Mesothelial cell of epicardium (in vitro differentiated cells): ENCODE results near the gene LIPG. TPM values are rescaled to one million over a fixed set of nuclear protein-coding genes. Genes with fewer than 3 reads are reported as not detected.
A peak's percentile ranks its signal among the peaks of the same experiment; 100 is the strongest.
"Not testable (repeated sequence)": the region's sequence is repeated elsewhere in the genome, so short reads cannot be mapped to it uniquely, and the experiment has no call there.

Source experiments
- DNase-seq, 2 experiments: peaks; one replicate each; pipeline ENCODE4 v3.0.0; 2021; ENCODE audit warnings: low spot score in 2 of 2; ENCODE audit not compliant: unreplicated experiment in 2 of 2
- H3K27ac Mint-ChIP-seq: 2 replicates; pipeline ENCODE4 v1.8.0; 2021; ENCODE audit warnings: mixed read lengths
- H3K27me3 Mint-ChIP-seq: 2 replicates; pipeline ENCODE4 v1.8.0; 2021; ENCODE audit warnings: low read depth, mixed read lengths
- H3K36me3 Mint-ChIP-seq: 2 replicates; pipeline ENCODE4 v1.8.0; 2021; ENCODE audit warnings: mixed read lengths
- H3K4me1 Mint-ChIP-seq: 2 replicates; pipeline ENCODE4 v1.8.0; 2021; ENCODE audit warnings: mixed read lengths
- H3K4me3 Mint-ChIP-seq: 2 replicates; pipeline ENCODE4 v1.8.0; 2021; ENCODE audit warnings: mild to moderate bottlenecking, moderate library complexity, mixed read lengths
- H3K9me3 Mint-ChIP-seq: 2 replicates; pipeline ENCODE4 v1.8.0; 2021; ENCODE audit warnings: mixed read lengths
- total RNA-seq: library from RNA; stranded (reverse); gene quantifications from 3 replicates; pipeline ENCODE4 v1.2.1, GENCODE V29; 2021
- TF ChIP-seq, protein P1 (sequence below): fragments of 200-600 bp; sonication (generic); IDR thresholded peaks from one replicate; pipeline ENCODE4 v1.5.0; 2021; ENCODE audit warnings: antibody characterized with exemption; ENCODE audit not compliant: unreplicated experiment

The LIPG gene
- total RNA-seq, 1 donor from 2014 or later: 26.0 TPM

DNA sequence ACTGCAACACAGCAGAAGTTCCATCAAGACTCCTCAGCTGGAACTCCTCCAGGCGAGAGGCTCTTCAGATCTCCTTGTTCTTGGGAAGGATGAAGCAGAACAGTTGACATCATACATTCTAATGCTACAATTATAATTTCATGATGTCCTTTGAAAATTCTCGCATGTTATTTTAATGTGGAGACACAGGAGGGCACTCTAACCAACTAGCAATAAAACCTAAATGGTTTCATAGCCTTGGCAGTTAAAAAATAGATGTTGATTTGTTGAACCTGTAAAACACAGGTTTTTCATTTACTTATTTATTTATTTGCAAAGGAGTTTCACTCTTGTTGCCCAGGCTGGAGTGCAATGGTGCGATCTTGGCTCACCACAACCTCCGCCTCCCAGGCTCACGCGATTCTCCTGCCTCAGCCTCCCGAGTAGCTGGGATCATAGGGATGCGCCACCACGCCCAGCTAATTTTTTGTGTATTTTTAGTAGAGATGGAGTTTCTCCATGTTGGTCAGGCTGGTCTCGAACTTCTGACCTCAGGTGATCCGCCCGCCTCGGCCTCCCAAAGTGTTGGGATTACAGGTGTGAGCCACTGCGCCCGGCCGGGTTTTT is 2.4 kb upstream of the LIPG start:
- not testable (repeated sequence) for H3K9me3 Mint-ChIP-seq, H3K27ac Mint-ChIP-seq, H3K4me3 Mint-ChIP-seq, H3K36me3 Mint-ChIP-seq, DNase-seq
- peaks cover 39% of the 10 kb centered on the region for H3K27me3 Mint-ChIP-seq
- TF ChIP-seq, protein P1, sequence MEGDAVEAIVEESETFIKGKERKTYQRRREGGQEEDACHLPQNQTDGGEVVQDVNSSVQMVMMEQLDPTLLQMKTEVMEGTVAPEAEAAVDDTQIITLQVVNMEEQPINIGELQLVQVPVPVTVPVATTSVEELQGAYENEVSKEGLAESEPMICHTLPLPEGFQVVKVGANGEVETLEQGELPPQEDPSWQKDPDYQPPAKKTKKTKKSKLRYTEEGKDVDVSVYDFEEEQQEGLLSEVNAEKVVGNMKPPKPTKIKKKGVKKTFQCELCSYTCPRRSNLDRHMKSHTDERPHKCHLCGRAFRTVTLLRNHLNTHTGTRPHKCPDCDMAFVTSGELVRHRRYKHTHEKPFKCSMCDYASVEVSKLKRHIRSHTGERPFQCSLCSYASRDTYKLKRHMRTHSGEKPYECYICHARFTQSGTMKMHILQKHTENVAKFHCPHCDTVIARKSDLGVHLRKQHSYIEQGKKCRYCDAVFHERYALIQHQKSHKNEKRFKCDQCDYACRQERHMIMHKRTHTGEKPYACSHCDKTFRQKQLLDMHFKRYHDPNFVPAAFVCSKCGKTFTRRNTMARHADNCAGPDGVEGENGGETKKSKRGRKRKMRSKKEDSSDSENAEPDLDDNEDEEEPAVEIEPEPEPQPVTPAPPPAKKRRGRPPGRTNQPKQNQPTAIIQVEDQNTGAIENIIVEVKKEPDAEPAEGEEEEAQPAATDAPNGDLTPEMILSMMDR: peak; percentile 38
- H3K4me1 Mint-ChIP-seq: peaks cover 33% of the 10 kb centered on the region

GRCh38 chr18:49560277-49560623 is 1.6 kb upstream of the LIPG start:
- Mint-ChIP-seq H3K36me3 (no peaks in the 10 kb centered on the region), H3K4me1 (peaks cover 33% of the 10 kb centered on the region), H3K4me3 (peak overlapping the region; percentile 77), H3K9me3 (no peaks in the 10 kb centered on the region), H3K27me3 (peaks cover 39% of the 10 kb centered on the region), H3K27ac (no peak overlapping the region)
- TF ChIP-seq, protein P1: no peak
- no peak for DNase-seq

GRCh38 chr18:49560624-49561288 is 1.1 kb upstream of the LIPG start:
- Mint-ChIP-seq H3K4me1 (peaks cover 33% of the 10 kb centered on the region), H3K9me3 (no peaks in the 10 kb centered on the region), H3K4me3 (peak overlapping the region; percentile 77), H3K36me3 (no peaks in the 10 kb centered on the region), H3K27ac (peak overlapping the region; percentile 74), H3K27me3 (peaks cover 39% of the 10 kb centered on the region)
- DNase-seq: peak in 1 of 2 experiments; percentile 48
- TF ChIP-seq, protein P1: no peak

GRCh38 chr18:49562481-49563129 is 748 bp downstream of the LIPG start:
- TF ChIP-seq, protein P1: no peak
- no peak for DNase-seq
- Mint-ChIP-seq H3K4me1 (peaks cover 35% of the 10 kb centered on the region), H3K27ac (peak overlapping the region; percentile 88), H3K4me3 (peak overlapping the region; percentile 77), H3K36me3 (peaks cover 2% of the 10 kb centered on the region), H3K27me3 (peaks cover 39% of the 10 kb centered on the region), H3K9me3 (no peaks in the 10 kb centered on the region)

- Mint-ChIP-seq H3K36me3 (peaks cover 4% of the 10 kb centered on the region), H3K4me1 (peaks cover 35% of the 10 kb centered on the region), H3K27ac (no peak overlapping the region), H3K27me3 (peaks cover 39% of the 10 kb centered on the region), H3K9me3 (no peaks in the 10 kb centered on the region), H3K4me3 (peak overlapping the region; percentile 77)
- TF ChIP-seq, protein P1: no peak
- DNase-seq: no peak
Observed at GRCh38 chr18:49563130-49563540, 1.3 kb downstream of the LIPG start.
